HepG2 (cell line): ENCODE measurements around the gene RIMBP2. TPM values are rescaled to one million over a fixed set of nuclear protein-coding genes. Genes with fewer than 3 reads are reported as not detected.

Source experiments
- ATAC-seq: fragments of 200-7000 bp; cut with Tn5 transposase; 3 replicates; pipeline ENCODE4 v1.9.1; 2020; ENCODE audit warnings: mild to moderate bottlenecking, moderate library complexity
- BruUV-seq: library from RNA; stranded (reverse); fragments of 400-500 nt; replicated peaks from 2 replicates; lab custom pipeline; 2021; lab: Mats Ljungman, UMichigan
- CTCF ChIA-PET: fragments of 300-600 bp; formaldehyde crosslinking; extraction: SDS; loops from one replicate; lab custom pipeline; 2021; ENCODE audit warnings: low total read pairs, inconsistent platforms, low intra/inter-chr PET ratio; lab: Yijun Ruan, JAX
- POLR2A ChIA-PET: fragments of 350-600 bp; sonication (Branson Sonifier 250); formaldehyde crosslinking; loops from one replicate; lab custom pipeline; 2020; ENCODE audit warnings: antibody characterized with exemption, inconsistent platforms; lab: Yijun Ruan, JAX
- DNase-seq: peaks from one replicate; pipeline ENCODE4 v3.0.0-alpha.2; 2015; ENCODE audit warnings: low spot score
- FAIRE-seq: peaks from 3 replicates; lab custom pipeline; 2011; peaks lifted over from hg19 to GRCh38; lab: Jason Lieb, UNC
- H2AFZ ChIP-seq: one replicate; pipeline ENCODE4 v1.6.1; 2011; ENCODE audit warnings: low read length, inconsistent platforms
- H3K27ac ChIP-seq: fragments of 300-600 bp; 3 replicates; pipeline ENCODE4 v1.8.0; 2011; ENCODE audit warnings: mixed run types, mild to moderate bottlenecking, mixed read lengths, low read length, inconsistent platforms; ENCODE audit not compliant: insufficient read depth; ENCODE audit errors: extremely low read length
- H3K27me3 ChIP-seq, 2 experiments: fragments of 200-600 bp in 1 of 2; 2 replicates in 1 of 2; 3 replicates in 1 of 2; pipeline versions ENCODE4 v1.6.0 to v1.8.0; 2011; ENCODE audit warnings: low read length in 2 of 2, mild to moderate bottlenecking in 2 of 2, moderate library complexity in 2 of 2, inconsistent platforms in 1 of 2; ENCODE audit not compliant: insufficient read depth in 2 of 2, control insufficient read depth in 1 of 2
- H3K36me3 ChIP-seq, 2 experiments: fragments of 200-600 bp in 1 of 2; replicated peaks in 1 of 2; 2 replicates in 1 of 2; 3 replicates in 1 of 2; pipeline versions ENCODE4 v1.5.1 to v1.8.0; 2011; ENCODE audit warnings: low read length in 2 of 2, inconsistent platforms in 1 of 2; ENCODE audit not compliant: insufficient read depth in 2 of 2, control insufficient read depth in 1 of 2
- H3K4me1 ChIP-seq: 2 replicates; pipeline ENCODE4 v1.5.1; 2012; ENCODE audit warnings: low read length, inconsistent platforms; ENCODE audit not compliant: insufficient read depth
- H3K4me2 ChIP-seq: 2 replicates; pipeline ENCODE4 v1.6.0; 2011; ENCODE audit warnings: low read depth, low read length, inconsistent platforms
- H3K4me3 ChIP-seq, 3 experiments: fragments of 200-600 bp in 1 of 3; sonication (generic), shearing (Covaris generic) in 1 of 3; replicated peaks in 1 of 3; 2 replicates each; pipeline ENCODE4 v1.5.1; 2011 to 2016; ENCODE audit warnings: low read length in 3 of 3, inconsistent platforms in 2 of 3, low read depth in 2 of 3, mild to moderate bottlenecking in 2 of 3, control low read depth in 1 of 3, mixed read lengths in 1 of 3; ENCODE audit not compliant: insufficient read depth in 1 of 3
- H3K79me2 ChIP-seq: one replicate; pipeline ENCODE4 v1.6.1; 2011; ENCODE audit warnings: low read length, inconsistent platforms; ENCODE audit not compliant: insufficient read depth
- H3K9ac ChIP-seq: 2 replicates; pipeline ENCODE4 v1.6.0; 2011; ENCODE audit warnings: mild to moderate bottlenecking, low read depth, low read length, inconsistent platforms; ENCODE audit not compliant: insufficient read depth
- H3K9me3 ChIP-seq: 2 replicates; pipeline ENCODE4 v1.5.1; 2012; ENCODE audit warnings: mild to moderate bottlenecking, low read length
- H4K20me1 ChIP-seq: 2 replicates; pipeline ENCODE4 v1.6.0; 2011; ENCODE audit warnings: inconsistent platforms, mild to moderate bottlenecking, low read length, moderate library complexity; ENCODE audit not compliant: insufficient read depth
- FOSL2 ChIP-seq: sonication (generic); formaldehyde crosslinking; IDR thresholded peaks from 2 replicates; pipeline ENCODE4 v1.4.0; 2020; ENCODE audit warnings: missing genetic modification reagents
- FOXK1 ChIP-seq: sonication (generic); formaldehyde crosslinking; IDR thresholded peaks from 2 replicates; pipeline ENCODE4 v1.4.0; 2020; ENCODE audit warnings: low read depth, missing genetic modification reagents, borderline replicate concordance
- HIVEP1 ChIP-seq: sonication (generic); formaldehyde crosslinking; IDR thresholded peaks from 2 replicates; pipeline ENCODE4 v1.4.0; 2020; ENCODE audit warnings: mild to moderate bottlenecking, missing genetic modification reagents
- MBD4 ChIP-seq: IDR thresholded peaks from 2 replicates; pipeline ENCODE4 v1.6.1; 2012; ENCODE audit warnings: low read length, inconsistent platforms, borderline replicate concordance
- TAF1 ChIP-seq: sonication (generic); formaldehyde crosslinking; IDR thresholded peaks from 2 replicates; pipeline ENCODE4 v1.4.0; 2020; ENCODE audit warnings: missing genetic modification reagents
- ZNF350 ChIP-seq: sonication (generic); formaldehyde crosslinking; IDR thresholded peaks from 2 replicates; pipeline ENCODE4 v1.4.0; 2020; ENCODE audit warnings: mild to moderate bottlenecking, low read depth, missing genetic modification reagents, borderline replicate concordance
- ZNF451 ChIP-seq: sonication (generic); formaldehyde crosslinking; IDR thresholded peaks from 2 replicates; pipeline ENCODE4 v1.5.0; 2020; ENCODE audit warnings: mild to moderate bottlenecking, missing genetic modification reagents
- ZNF496 ChIP-seq: sonication (generic); formaldehyde crosslinking; IDR thresholded peaks from 2 replicates; pipeline ENCODE4 v1.8.1; 2023; ENCODE audit warnings: mild to moderate bottlenecking, moderate library complexity, missing genetic modification reagents; ENCODE audit not compliant: insufficient replicate concordance
- ZNF546 ChIP-seq: sonication (generic); formaldehyde crosslinking; conservative IDR thresholded peaks from 2 replicates; pipeline ENCODE4 v1.8.1; 2023; ENCODE audit warnings: mild to moderate bottlenecking, missing genetic modification reagents
- ZNF790 ChIP-seq: sonication (generic); formaldehyde crosslinking; IDR thresholded peaks from 2 replicates; pipeline ENCODE4 v1.8.0; 2022; ENCODE audit warnings: missing genetic modification reagents, mild to moderate bottlenecking, borderline replicate concordance
- ZSCAN29 ChIP-seq: sonication (generic); formaldehyde crosslinking; conservative IDR thresholded peaks from 2 replicates; pipeline ENCODE4 v1.4.0; 2020; ENCODE audit warnings: mild to moderate bottlenecking, missing genetic modification reagents
- WGBS: methylation state at CpG from one replicate; pipeline ENCODE4 v1.1.6; 2017; ENCODE audit warnings: low lambda C conversion rate; 5-methylcytosine and 5-hydroxymethylcytosine counted together
- in situ Hi-C: cut with HindIII; loops from 2 replicates; pipeline ENCODE4 v1.10.0; 2017; ENCODE audit warnings: low pct_unique_long_range_greater_than_20kb; ENCODE audit not compliant: extremely low pct_ligation_motif_present
- intact Hi-C: fragments of 100-400 bp; cut with micrococcal nuclease; formaldehyde crosslinking; loops from one replicate; pipeline ENCODE4 v1.10.0; 2022; ENCODE audit not compliant: unreplicated experiment
- polyA plus RNA-seq, 8 experiments: library from polyadenylated mRNA; depleted of rRNA in 3 of 8; stranded (reverse) in 7 of 8; unstranded in 1 of 8; fragments of >200 nt; fragmentation: Illumina TruSeq in 4 of 8; extraction: Trizol in 4 of 8; gene quantifications; 2 replicates each; pipeline versions ENCODE4 v1.2.1 to v1.2.3, GENCODE V29; 2011 to 2016; ENCODE audit warnings: low read depth in 4 of 8, missing spikeins in 1 of 8, mixed read lengths in 1 of 8; ENCODE audit not compliant: insufficient read depth in 1 of 8
- total RNA-seq, 5 experiments: library from RNA; depleted of rRNA; stranded (reverse); fragments of >200 nt; fragmentation: Illumina TruSeq; extraction: Trizol; gene quantifications; 2 replicates each; pipeline ENCODE4 v1.2.3, GENCODE V29; 2016; ENCODE audit warnings: low read depth in 1 of 5
- TF ChIP-seq, protein P1 (sequence below): sonication (generic); formaldehyde crosslinking; IDR thresholded peaks from 2 replicates; pipeline ENCODE4 v1.8.1; 2023; ENCODE audit warnings: missing genetic modification reagents, inconsistent platforms, borderline replicate concordance
- TF ChIP-seq, protein P2 (sequence below): sonication (generic); formaldehyde crosslinking; IDR thresholded peaks from 2 replicates; pipeline ENCODE4 v1.4.0; 2020; ENCODE audit warnings: mild to moderate bottlenecking, missing genetic modification reagents, borderline replicate concordance

RIMBP2 gene
- total and polyA plus RNA-seq, 2 of the 13 experiments (the other 11 are each of a cell fraction or from before 2014, with no cell fraction given), result 0.03 TPM; not detected in 1

DNA sequence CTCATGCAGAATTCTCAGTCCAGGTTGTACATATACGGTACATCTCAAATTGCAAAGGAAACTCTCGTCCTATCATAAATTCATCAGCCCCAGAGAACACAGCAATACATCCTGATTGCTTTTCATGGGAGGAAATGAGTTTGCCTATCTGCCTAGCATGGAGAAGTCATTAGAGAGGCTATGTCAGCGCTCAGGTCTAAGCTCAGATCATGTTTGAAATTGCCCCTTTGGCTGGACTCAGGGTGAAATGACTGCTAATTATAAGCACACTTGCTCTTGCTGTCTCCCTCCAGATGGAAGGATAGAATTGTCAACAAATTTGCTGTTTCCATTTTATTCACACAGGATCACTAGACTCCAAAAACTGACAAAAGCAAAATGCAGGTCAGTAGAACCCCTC, 178.4 kb downstream of the RIMBP2 start:
- no TSS peak for BruUV-seq
- no peak for FAIRE-seq
- POLR2A ChIA-PET, result no interaction called here

More for the DNA sequence above, 178.4 kb downstream of the RIMBP2 start:
- CTCF ChIA-PET, result no interaction called here
- H3K27me3 ChIP-seq, result no peaks in the 10 kb centered on the region
- H3K4me2 ChIP-seq, result no peak overlapping the region
- H2AFZ ChIP-seq, result no peak overlapping the region
- ATAC-seq (no peak), DNase-seq (no peak)
- TF ChIP-seq ZNF496 (CRISPR knock-in tag) (no peak), ZNF546 (CRISPR knock-in tag) (no peak), FOXK1 (CRISPR knock-in tag) (no peak), TAF1 (CRISPR knock-in tag) (no peak), HIVEP1 (CRISPR knock-in tag) (no peak), ZNF451 (CRISPR knock-in tag) (no peak), ZNF350 (CRISPR knock-in tag) (no peak), MBD4 (no peak), ZNF790 (CRISPR knock-in tag) (no peak), ZSCAN29 (CRISPR knock-in tag) (no peak), FOSL2 (no peak)
- TF ChIP-seq, protein P1, sequence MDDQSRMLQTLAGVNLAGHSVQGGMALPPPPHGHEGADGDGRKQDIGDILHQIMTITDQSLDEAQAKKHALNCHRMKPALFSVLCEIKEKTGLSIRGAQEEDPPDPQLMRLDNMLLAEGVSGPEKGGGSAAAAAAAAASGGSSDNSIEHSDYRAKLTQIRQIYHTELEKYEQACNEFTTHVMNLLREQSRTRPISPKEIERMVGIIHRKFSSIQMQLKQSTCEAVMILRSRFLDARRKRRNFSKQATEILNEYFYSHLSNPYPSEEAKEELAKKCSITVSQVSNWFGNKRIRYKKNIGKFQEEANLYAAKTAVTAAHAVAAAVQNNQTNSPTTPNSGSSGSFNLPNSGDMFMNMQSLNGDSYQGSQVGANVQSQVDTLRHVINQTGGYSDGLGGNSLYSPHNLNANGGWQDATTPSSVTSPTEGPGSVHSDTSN, result no peak
- TF ChIP-seq, protein P2, sequence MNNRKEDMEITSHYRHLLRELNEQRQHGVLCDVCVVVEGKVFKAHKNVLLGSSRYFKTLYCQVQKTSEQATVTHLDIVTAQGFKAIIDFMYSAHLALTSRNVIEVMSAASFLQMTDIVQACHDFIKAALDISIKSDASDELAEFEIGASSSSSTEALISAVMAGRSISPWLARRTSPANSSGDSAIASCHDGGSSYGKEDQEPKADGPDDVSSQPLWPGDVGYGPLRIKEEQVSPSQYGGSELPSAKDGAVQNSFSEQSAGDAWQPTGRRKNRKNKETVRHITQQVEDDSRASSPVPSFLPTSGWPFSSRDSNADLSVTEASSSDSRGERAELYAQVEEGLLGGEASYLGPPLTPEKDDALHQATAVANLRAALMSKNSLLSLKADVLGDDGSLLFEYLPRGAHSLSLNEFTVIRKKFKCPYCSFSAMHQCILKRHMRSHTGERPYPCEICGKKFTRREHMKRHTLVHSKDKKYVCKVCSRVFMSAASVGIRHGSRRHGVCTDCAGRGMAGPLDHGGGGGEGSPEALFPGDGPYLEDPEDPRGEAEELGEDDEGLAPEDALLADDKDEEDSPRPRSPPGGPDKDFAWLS (CRISPR knock-in tag), result no peak
- in situ Hi-C loops, result no loop called here
- H3K9me3 ChIP-seq, result no peaks in the 10 kb centered on the region
- intact Hi-C loops, result no loop called here
- no peaks in the 10 kb centered on the region for H3K4me1 ChIP-seq
- H3K36me3 ChIP-seq, result no peaks in the 10 kb centered on the region
- no peak overlapping the region for H3K4me3 ChIP-seq
- H3K27ac ChIP-seq, result no peak overlapping the region
- H3K9ac ChIP-seq, result no peak overlapping the region
- 21% methylated on average over 3 of the region's 3 CpGs for WGBS
- no peaks in the 10 kb centered on the region for H4K20me1 ChIP-seq
- no peaks in the 10 kb centered on the region for H3K79me2 ChIP-seq
